Erythroblast (primary cell): ENCODE measurements around the gene DPYSL4.
"Not testable (repeated sequence)": the region's sequence is repeated elsewhere in the genome, so short reads cannot be mapped to it uniquely, and the experiment has no call there.

Experiments used
- DNase-seq, 2 experiments: peaks; one replicate each; lab custom pipeline; 2025; lab: John Stamatoyannopoulos, UW
- GATA1 ChIP-seq: IDR thresholded peaks from 2 replicates; pipeline ENCODE4 v1.6.1; 2011; ENCODE audit warnings: low read depth, mild to moderate bottlenecking, control low read depth, low read length, moderate library complexity
- POLR2A ChIP-seq: IDR thresholded peaks from 2 replicates; pipeline ENCODE4 v1.6.1; 2011; ENCODE audit warnings: mild to moderate bottlenecking, low read length

DPYSL4 gene

DNA sequence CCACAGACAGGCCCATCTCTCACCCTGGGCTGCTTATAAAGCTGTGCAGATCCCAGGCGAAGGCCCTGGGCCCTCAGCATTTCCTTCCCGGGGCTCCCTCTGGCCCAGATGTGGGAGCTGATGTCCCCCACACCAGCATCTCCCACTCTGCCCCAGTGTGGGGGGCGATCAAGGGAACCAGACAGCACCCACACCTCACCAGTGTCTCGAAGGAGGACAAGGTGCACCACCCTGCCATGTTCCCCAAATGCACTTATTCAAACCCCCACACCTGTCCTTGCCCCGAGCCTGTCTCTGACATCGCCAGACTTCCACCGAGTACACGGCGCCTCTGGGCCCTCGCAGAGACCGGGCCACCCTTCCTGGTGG, 19.6 kb downstream of the DPYSL4 start:
- TF ChIP-seq POLR2A (no peak), GATA1 (no peak)

DNA sequence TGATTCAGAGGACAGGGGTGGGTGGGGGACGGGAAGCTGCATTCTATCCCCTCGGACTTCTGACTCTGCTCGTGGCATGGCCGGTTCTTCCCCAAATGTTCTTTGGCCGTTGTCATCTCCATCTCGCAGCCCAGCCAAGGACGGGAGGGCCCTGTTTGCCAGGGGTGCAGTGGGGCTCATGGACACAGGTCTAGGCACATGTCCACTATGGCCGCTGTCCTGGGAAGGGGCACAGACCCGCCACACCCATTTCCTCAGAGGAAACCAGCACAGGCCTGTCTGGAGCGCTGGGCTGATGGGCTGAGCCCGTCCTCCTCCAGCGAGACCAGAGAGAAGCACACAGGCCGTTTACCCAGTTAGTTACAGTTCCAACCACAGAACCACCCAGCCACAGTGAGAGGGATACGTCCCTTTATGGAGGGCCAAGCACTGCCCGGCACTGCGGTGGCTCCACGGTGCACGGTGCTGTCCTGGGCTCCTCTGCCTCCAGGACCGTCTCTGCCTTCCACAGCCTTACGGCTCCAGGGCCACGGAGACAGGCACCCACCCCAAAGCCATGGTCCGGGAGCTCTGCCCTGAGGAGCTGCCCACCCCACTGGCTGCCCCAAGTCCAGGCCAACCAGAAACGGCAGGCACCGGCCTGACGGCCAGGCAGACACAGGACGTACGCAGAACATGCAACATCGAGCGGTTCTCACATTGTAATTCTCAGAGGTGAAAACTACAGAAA, 20.2 kb downstream of the DPYSL4 start:
- DNase-seq: no peak
- TF ChIP-seq GATA1: no peak
- no peak for TF ChIP-seq POLR2A

More for the DNA sequence above, 19.6 kb downstream of the DPYSL4 start:
- DNase-seq: no peak

DNA sequence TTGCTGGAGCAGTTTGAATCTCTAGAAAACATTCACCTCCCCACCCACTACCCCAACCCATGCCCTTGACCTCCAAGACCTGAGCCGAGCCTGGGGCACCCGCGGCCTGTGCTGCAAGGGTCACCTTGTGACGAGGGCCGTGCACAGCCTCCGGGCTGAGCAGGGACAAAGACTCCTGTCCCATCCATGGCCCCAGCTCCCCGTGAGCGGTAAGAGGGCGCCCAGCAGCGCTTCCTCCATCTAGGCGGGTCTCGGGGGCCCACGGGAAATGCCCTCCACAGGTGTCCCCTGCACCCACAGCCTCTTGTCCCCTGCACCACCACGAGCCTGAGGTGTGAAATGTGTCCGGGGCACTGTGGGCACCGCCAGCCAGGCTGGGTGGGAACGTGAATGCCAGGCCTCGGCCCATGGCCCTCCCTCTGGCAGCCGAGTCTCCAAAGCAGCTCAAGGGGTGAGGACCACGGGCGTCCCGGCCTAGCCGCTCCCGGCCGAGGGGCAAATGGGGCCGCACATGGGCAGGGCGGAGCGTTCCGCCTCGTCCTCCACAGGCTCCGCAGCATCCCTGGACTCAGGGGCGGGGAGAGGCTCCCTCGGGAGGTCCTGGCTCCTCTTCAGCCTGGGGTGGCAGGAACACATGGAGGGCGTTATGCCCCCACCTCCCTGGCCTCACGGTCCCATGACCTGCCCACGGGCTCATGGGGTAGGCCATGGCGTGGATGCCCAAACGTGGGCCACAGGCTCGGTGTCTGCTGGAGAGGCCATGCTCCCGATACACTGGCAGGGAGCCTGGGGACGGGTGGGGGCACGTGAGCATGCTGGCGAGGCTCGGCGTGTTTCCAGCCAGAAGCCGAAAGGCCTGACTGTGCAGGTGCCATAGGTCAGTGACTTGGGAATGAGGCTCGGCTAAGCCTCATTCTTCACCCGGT, 21.1 kb downstream of the DPYSL4 start:
- no peak for DNase-seq
- TF ChIP-seq GATA1 (no peak), POLR2A (no peak)

DNA sequence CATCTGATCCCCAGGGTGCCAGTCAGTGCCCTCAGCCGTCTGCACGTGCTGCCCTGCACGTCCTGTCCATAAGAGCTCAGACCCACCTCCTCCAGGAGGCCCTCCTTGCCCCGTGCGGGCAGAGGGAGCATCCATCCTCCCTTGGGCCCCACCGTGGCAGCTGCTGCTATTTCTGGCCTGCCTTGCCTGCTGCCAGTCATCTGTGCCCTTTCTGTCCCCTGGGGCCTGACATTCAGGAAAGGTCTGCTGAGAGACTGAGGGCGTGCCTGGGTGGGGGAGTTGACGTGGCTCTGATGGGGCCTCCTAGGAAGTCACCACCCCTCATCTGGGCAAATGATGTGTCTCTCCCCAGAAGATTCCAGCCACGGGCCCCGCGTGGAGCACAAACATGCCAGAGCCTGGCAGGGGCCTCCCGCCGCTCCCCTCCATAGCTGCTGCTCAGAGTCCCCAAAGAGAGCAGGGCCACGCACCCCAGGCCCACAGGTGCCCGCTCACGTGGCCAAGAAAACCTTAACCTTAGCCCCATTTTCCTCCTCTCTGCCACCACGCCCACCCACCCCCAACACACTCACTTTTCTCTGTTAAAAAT, 21.8 kb downstream of the DPYSL4 start:
- DNase-seq: no peak
- TF ChIP-seq POLR2A: no peak
- no peak for TF ChIP-seq GATA1

DNA sequence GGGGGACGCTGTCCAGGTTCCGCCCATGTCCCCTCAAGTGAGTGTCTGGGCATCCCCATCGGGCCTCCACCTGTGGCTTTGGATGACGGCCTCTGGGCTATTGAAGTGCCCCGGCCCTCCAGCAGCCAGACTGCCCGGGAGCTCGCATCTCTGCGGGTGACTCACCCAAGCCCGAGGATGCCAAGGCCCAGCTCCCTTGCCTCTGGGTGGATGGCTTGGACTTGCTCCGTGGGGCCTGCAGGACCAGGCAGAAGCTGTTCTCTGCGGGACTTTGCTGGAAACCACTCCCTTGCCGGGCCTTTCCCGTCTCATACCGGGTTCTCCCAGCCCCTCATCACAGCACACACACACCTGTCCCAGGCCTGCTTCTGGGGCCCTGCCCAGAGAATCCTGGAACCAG, 22.4 kb downstream of the DPYSL4 start:
- no peak for TF ChIP-seq GATA1
- no peak for TF ChIP-seq POLR2A

DNA sequence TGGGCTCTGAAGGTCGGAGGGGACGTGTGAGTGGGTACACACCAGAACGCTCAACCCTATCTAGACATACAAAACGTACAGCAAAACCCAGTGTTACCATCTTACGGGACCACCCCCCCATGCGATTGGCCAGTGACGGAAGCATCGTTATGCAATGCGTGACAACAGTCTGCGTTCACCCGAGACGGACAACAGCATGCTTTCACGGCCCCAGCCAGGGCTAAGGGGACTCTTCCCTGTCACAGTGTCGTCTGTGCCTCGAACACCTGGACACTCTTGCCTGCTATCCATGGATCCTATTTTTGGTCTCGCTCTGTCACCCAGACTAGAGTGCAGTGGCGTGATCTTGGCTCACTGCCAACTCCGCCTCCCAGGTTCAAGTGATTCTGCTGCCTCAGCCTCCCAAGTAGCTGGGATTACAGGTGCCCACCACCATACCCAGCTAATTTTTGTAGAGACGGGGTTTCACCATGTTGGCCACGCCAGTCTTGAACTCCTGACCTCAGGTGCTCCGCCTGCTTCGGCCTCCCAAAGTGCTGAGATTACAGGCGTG, 23.3 kb downstream of the DPYSL4 start:
- TF ChIP-seq GATA1: no peak
- TF ChIP-seq POLR2A: no peak
- no peak for DNase-seq

More for the DNA sequence above, 22.4 kb downstream of the DPYSL4 start:
- DNase-seq: no peak

DNA sequence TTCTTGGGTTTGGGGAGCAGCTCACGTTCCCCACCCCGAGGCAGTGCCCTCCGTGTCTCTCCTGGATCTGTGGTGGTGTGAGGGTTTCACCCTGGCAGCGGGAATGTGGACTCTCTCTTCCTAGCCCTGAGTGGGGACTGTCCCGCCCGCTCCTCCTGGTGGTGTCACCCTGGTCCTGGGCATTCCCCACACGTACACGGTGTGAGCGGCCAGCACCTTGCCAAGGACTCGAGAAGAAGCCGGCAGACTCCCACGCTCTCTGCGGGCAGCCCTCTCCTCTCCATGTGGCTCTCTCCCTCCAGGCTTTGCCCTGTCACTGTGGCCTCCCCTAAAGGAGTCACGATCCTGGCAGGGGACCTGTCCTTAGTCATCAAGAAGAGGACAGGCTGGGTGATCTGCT, 24.0 kb downstream of the DPYSL4 start:
- no peak for TF ChIP-seq POLR2A
- no peak for TF ChIP-seq GATA1
- DNase-seq: no peak

DNA sequence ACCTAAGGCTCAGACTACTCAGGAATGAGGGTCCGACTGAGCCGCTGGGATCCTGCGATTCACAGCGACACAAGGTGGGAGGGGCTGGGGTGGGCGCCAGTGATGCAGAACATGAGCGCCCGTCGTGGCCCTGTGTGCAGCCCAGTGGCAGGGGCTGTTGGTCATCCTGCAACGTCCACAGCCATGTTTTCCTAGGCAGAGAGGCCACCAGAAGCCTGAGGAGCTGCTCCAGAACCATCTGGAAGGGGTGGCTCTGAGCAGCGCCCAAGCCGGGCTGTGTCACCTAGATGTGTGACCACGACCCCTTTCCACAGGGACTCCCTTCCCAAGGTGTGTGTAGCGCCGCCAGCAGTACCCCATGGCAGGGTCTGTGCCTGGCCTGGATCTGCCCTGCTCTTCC, 24.5 kb downstream of the DPYSL4 start:
- no peak for DNase-seq
- no peak for TF ChIP-seq POLR2A
- no peak for TF ChIP-seq GATA1

DNA sequence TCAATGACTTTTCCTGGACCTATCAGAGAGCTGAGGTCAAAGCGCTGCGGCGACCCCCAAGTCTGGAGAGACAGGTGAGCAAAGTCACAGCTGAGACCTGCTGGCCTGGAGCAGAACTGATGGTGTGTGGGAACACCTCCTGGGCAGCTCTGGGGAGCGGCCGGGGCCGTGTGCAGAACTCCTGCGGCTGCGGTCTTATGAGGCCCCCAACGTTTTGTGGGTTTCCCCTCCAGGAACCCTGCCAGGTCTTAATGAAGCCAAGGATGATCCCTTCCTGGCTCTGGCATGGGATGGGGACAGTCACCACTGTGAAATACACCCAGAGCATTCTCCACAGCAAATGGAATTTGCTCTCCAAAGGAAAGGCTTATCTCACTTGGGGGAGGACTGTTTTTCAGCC, 26.1 kb downstream of the DPYSL4 start:
- TF ChIP-seq GATA1 (no peak), POLR2A (no peak)
- DNase-seq: no peak

DNA sequence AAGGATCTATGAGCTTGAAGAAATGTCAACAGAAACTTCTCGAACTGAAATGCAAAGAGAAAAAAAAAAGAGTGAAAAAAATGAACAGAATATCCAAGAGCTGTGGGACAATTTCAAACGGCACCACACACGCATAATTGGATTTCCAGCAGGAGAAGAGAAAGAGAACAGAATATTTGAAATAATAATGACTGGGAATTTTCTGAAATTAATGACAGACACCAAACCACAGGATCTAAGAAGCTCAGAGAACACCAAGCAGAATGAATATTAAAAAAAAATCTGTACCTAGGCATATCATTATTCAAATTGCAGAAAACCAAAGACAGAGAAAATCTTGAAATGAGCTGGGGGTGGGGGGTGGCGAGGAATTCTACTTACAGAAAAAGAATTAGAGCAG, 27.2 kb downstream of the DPYSL4 start:
- TF ChIP-seq GATA1: no peak
- no peak for TF ChIP-seq POLR2A
- no peak for DNase-seq

DNA sequence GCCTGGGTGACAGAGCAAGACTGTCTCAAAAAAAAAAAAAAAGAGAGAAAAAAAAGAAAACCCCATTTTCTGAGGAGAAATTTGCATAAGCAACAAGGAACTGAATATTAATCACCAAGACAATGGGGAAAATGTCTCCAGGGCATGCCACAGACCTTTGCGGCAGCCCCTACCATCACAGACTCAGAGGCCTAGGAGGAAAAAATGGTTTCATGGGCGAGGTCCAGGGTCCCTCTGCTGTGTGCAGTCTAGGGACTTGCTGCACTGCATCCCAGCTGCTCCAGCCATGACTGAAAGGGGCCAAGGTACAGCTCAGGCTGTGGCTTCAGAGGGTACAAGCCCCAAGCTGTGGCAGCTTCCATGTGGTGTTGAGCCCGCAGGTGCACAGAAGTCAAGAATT, 29.7 kb downstream of the DPYSL4 start:
- not testable (repeated sequence) for DNase-seq

DNA sequence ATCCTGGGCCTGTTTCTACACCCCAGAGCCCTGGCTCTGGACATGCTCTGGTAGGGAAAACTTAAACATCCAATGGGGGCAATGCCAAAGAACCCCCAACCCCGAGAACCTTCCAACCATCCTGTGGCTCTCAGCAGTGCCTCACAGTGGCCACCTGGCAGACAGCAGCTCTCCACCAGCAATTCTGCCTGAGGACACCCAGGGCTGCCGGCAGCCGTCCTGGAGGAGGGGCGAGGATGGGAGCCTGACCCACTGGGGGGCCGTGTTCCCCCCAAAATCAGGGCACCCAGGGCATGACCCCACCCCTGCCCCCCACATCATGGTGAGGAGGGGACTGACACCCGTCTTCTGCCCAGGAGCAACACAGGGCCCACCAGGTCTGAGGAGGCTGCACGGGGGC, 32.7 kb downstream of the DPYSL4 start:
- DNase-seq: no peak
- TF ChIP-seq POLR2A (no peak), GATA1 (no peak)

DNA sequence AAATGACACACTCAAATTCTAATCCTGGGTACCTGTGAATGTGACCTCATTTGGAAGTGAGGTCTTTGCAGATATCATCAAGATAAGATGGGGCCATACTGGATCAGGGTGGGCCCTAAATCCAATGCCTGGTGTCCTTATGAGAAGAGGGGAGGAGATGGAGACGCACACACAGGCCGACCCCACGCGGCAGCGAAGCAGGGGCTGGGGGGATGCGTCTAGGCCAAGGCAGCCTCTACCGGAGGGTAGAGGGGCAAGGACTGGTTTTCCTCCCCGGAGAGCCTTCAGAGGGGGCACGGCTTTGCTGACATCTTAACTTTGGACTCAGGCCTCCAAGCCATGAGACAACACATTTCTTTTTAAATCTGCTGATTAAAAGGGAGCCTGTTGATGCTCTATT, 33.3 kb downstream of the DPYSL4 start:
- TF ChIP-seq POLR2A (no peak), GATA1 (no peak)
- DNase-seq: no peak

DNA sequence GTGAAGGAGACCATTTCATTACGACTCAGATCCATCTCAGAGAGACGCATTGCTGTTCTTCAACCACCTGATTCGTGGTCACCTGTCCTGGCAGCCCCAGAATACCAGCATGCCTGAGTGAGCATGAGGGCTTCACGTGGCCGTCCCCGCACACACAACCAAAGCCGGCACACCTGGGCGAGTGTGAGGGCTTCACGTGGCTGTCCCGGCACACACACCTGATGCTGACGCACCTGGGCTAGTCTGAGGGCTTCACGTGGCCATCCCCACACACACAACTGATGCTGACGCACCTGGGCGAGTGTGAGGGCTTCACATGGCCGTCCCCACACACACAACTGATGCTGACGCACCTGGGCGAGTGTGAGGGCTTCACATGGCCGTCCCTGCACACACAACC, 34.2 kb downstream of the DPYSL4 start:
- not testable (repeated sequence) for DNase-seq

DNA sequence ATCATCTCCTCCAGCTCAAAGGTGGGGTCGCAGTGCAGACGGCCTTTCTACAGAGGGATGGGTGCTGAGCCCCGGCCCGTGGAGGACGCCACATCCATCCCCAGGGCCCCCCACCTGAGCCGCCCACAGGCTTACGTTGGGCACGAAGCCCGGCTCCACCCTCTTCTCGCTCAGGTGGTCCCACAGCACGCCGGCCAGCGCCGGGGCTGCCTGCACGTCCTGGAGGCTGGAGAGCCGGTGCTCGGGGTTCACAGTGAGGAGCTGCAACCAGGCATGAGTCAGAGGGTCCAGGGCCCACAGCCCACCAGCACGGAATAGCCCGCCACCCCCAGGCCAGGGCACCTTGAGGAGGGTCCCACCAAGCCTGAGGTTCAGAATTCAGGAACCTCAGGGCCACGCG, 36.0 kb downstream of the DPYSL4 start:
- DNase-seq: no peak
- no peak for TF ChIP-seq POLR2A
- TF ChIP-seq GATA1: no peak
